Inferior parietal cortex (tissue), 1 donor: ENCODE measurements around the gene SOX1.

Source experiments
- DNase-seq: peaks from one replicate; pipeline ENCODE4 v3.0.0-alpha.2; 2016; ENCODE audit errors: extremely low spot score

The SOX1 gene

GRCh38 chr13:112106478-112107141 lies 39.7 kb downstream of the SOX1 start:
- DNase-seq = peak; percentile 34

GRCh38 chr13:112107289-112107688 lies 40.3 kb downstream of the SOX1 start:
- DNase-seq = no peak

- no peak for DNase-seq
Observed at GRCh38 chr13:112110479-112110878, 43.5 kb downstream of the SOX1 start.

- DNase-seq = no peak
Observed at GRCh38 chr13:112111239-112111857, 44.4 kb downstream of the SOX1 start.

- DNase-seq = no peak
Observed at GRCh38 chr13:112112534-112113276, 45.8 kb downstream of the SOX1 start.

- DNase-seq = no peak
Observed at GRCh38 chr13:112113348-112113747, 46.4 kb downstream of the SOX1 start.

- no peak for DNase-seq
Observed at GRCh38 chr13:112113851-112114250, 46.9 kb downstream of the SOX1 start.

- no peak for DNase-seq
Observed at GRCh38 chr13:112114391-112114790, 47.4 kb downstream of the SOX1 start.

- no peak for DNase-seq
Observed at GRCh38 chr13:112115403-112116091, 48.6 kb downstream of the SOX1 start.

- no peak for DNase-seq
Observed at GRCh38 chr13:112116187-112116950, 49.4 kb downstream of the SOX1 start.

- no peak for DNase-seq
Observed at GRCh38 chr13:112117258-112117954, 50.5 kb downstream of the SOX1 start.

- DNase-seq = no peak
Observed at GRCh38 chr13:112117955-112118302, 51.0 kb downstream of the SOX1 start.

- DNase-seq = no peak
Observed at GRCh38 chr13:112118451-112119064, 51.6 kb downstream of the SOX1 start.

GRCh38 chr13:112119192-112120030 lies 52.5 kb downstream of the SOX1 start:
- no peak for DNase-seq

- no peak for DNase-seq
Observed at GRCh38 chr13:112120031-112120373, 53.1 kb downstream of the SOX1 start.
